Neural progenitor cell (in vitro differentiated cells): ENCODE data around the gene NSMF. TPM values are rescaled to one million over a fixed set of nuclear protein-coding genes. Genes with fewer than 3 reads are reported as not detected.

Experiments
- DNase-seq: peaks from one replicate; pipeline ENCODE4 v3.0.0-alpha.2; 2016; ENCODE audit warnings: low spot score
- H2AFZ ChIP-seq: fragments of 200-600 bp; sonication (generic); replicated peaks from 2 replicates; pipeline ENCODE4 v1.6.1; 2016; ENCODE audit warnings: antibody characterized with exemption
- H3F3A ChIP-seq: fragments of 200-600 bp; sonication (generic); 2 replicates; pipeline ENCODE4 v1.6.1; 2016; ENCODE audit warnings: antibody characterized with exemption, low read depth
- H3K27ac ChIP-seq: fragments of 200-600 bp; sonication (generic); 2 replicates; pipeline ENCODE4 v1.5.1; 2016; ENCODE audit warnings: mild to moderate bottlenecking
- H3K27me3 ChIP-seq: fragments of 200-600 bp; sonication (generic); 2 replicates; pipeline ENCODE4 v1.6.1; 2016; ENCODE audit warnings: mild to moderate bottlenecking, moderate library complexity
- H3K36me3 ChIP-seq: fragments of 200-600 bp; sonication (generic); 2 replicates; pipeline ENCODE4 v1.5.1; 2016
- H3K4me1 ChIP-seq: fragments of 200-600 bp; sonication (generic); 2 replicates; pipeline ENCODE4 v1.6.1; 2016; ENCODE audit warnings: mixed run types
- H3K4me2 ChIP-seq: fragments of 200-600 bp; sonication (generic); 2 replicates; pipeline ENCODE4 v1.6.1; 2016
- H3K4me3 ChIP-seq: fragments of 200-600 bp; sonication (generic); 2 replicates; pipeline ENCODE4 v1.5.1; 2016
- H3K79me2 ChIP-seq: fragments of 200-600 bp; sonication (generic); 2 replicates; pipeline ENCODE4 v1.6.1; 2016; ENCODE audit warnings: low read depth
- H3K9ac ChIP-seq: fragments of 200-600 bp; sonication (generic); 2 replicates; pipeline ENCODE4 v1.6.1; 2016
- H3K9me3 ChIP-seq: fragments of 200-600 bp; sonication (generic); 2 replicates; pipeline ENCODE4 v1.5.1; 2016; ENCODE audit warnings: low read depth
- H4K20me1 ChIP-seq: fragments of 200-600 bp; sonication (generic); 2 replicates; pipeline ENCODE4 v1.6.1; 2016; ENCODE audit warnings: low read depth
- H3K27ac Mint-ChIP-seq: 3 replicates; pipeline ENCODE4 v1.8.0; 2021; ENCODE audit warnings: mixed read lengths
- H3K27me3 Mint-ChIP-seq: 2 replicates; pipeline ENCODE4 v1.8.0; 2022; ENCODE audit warnings: low read depth, mild to moderate bottlenecking, inconsistent platforms, moderate library complexity, mixed read lengths; ENCODE audit not compliant: insufficient read depth
- H3K36me3 Mint-ChIP-seq: 3 replicates; pipeline ENCODE4 v1.8.0; 2021; ENCODE audit warnings: mixed read lengths
- H3K4me1 Mint-ChIP-seq: 3 replicates; pipeline ENCODE4 v1.8.0; 2021; ENCODE audit warnings: mixed read lengths
- H3K4me3 Mint-ChIP-seq: 3 replicates; pipeline ENCODE4 v1.8.0; 2021; ENCODE audit warnings: mild to moderate bottlenecking, moderate library complexity, mixed read lengths
- H3K9me3 Mint-ChIP-seq: 3 replicates; pipeline ENCODE4 v1.8.0; 2020; ENCODE audit warnings: mixed read lengths
- CTCF ChIP-seq: fragments of 200-600 bp; sonication (generic); IDR thresholded peaks from 2 replicates; pipeline ENCODE4 v1.5.1; 2017; ENCODE audit warnings: antibody characterized with exemption, mild to moderate bottlenecking
- EZH2 ChIP-seq: fragments of 200-600 bp; sonication (generic); IDR thresholded peaks from 2 replicates; pipeline ENCODE4 v1.6.1; 2017; ENCODE audit warnings: antibody characterized with exemption, mild to moderate bottlenecking, moderate library complexity
- EZH2phosphoT487 ChIP-seq: fragments of 200-600 bp; sonication (generic); IDR thresholded peaks from 2 replicates; pipeline ENCODE4 v1.6.1; 2017; ENCODE audit warnings: antibody characterized with exemption
- total RNA-seq: library from RNA; depleted of rRNA; stranded (reverse); fragments of >200 nt; gene quantifications from 2 replicates; pipeline ENCODE4 v1.2.3, GENCODE V29; 2015; ENCODE audit warnings: low replicate concordance

NSMF gene
- total RNA-seq, 1 donor from 2014 or later, result 17.1 TPM

- Histone ChIP-seq H3K27ac (no peak overlapping the region), H3K9ac (no peak overlapping the region), H4K20me1 (no peaks in the 10 kb centered on the region), H3F3A (no peaks in the 10 kb centered on the region), H3K4me1 (no peaks in the 10 kb centered on the region), H3K79me2 (no peaks in the 10 kb centered on the region), H3K9me3 (no peaks in the 10 kb centered on the region), H3K27me3 (no peaks in the 10 kb centered on the region), H3K36me3 (no peaks in the 10 kb centered on the region), H2AFZ (no peak overlapping the region), H3K4me3 (no peak overlapping the region), H3K4me2 (no peak overlapping the region)
- Mint-ChIP-seq H3K4me1 (peaks cover 5% of the 10 kb centered on the region), H3K9me3 (peaks cover 26% of the 10 kb centered on the region), H3K27ac (no peak overlapping the region), H3K4me3 (no peak overlapping the region), H3K27me3 (peaks cover 3% of the 10 kb centered on the region), H3K36me3 (peaks cover 5% of the 10 kb centered on the region)
- TF ChIP-seq EZH2phosphoT487, result no peak
- no peak for TF ChIP-seq EZH2
- TF ChIP-seq CTCF, result no peak
- no peak for DNase-seq
Measured at GRCh38 chr9:137475666-137476065, 16.5 kb upstream of the NSMF start.

- TF ChIP-seq CTCF (no peak), EZH2phosphoT487 (no peak), EZH2 (no peak)
- no peak overlapping the region for H2AFZ ChIP-seq
- H3K4me1 ChIP-seq, result no peaks in the 10 kb centered on the region
- Mint-ChIP-seq H3K36me3 (peaks cover 5% of the 10 kb centered on the region), H3K4me3 (no peak overlapping the region), H3K4me1 (peaks cover under 1% of the 10 kb centered on the region), H3K9me3 (peaks cover 26% of the 10 kb centered on the region), H3K27me3 (peaks cover 3% of the 10 kb centered on the region), H3K27ac (no peak overlapping the region)
- no peaks in the 10 kb centered on the region for H3K27me3 ChIP-seq
- H3F3A ChIP-seq, result no peaks in the 10 kb centered on the region
- no peak overlapping the region for H3K4me3 ChIP-seq
- no peaks in the 10 kb centered on the region for H3K79me2 ChIP-seq
- no peak overlapping the region for H3K9ac ChIP-seq
- H3K36me3 ChIP-seq, result no peaks in the 10 kb centered on the region
- DNase-seq, result no peak
- H3K9me3 ChIP-seq, result no peaks in the 10 kb centered on the region
- H3K4me2 ChIP-seq, result no peak overlapping the region
- H4K20me1 ChIP-seq, result no peaks in the 10 kb centered on the region
- H3K27ac ChIP-seq, result no peak overlapping the region
Measured at GRCh38 chr9:137474271-137474670, 15.1 kb upstream of the NSMF start.

- H3K4me2 ChIP-seq, result no peak overlapping the region
Measured at GRCh38 chr9:137470785-137471184, 11.7 kb upstream of the NSMF start.

More at GRCh38 chr9:137470785-137471184, 11.7 kb upstream of the NSMF start:
- Mint-ChIP-seq H3K4me3 (no peak overlapping the region), H3K9me3 (peaks cover 20% of the 10 kb centered on the region), H3K4me1 (no peaks in the 10 kb centered on the region), H3K27ac (no peak overlapping the region), H3K27me3 (peaks cover 3% of the 10 kb centered on the region), H3K36me3 (peaks cover 5% of the 10 kb centered on the region)
- Histone ChIP-seq H4K20me1 (no peaks in the 10 kb centered on the region), H3F3A (no peaks in the 10 kb centered on the region), H3K79me2 (no peaks in the 10 kb centered on the region), H3K9me3 (no peaks in the 10 kb centered on the region), H3K4me1 (no peaks in the 10 kb centered on the region), H3K4me3 (no peak overlapping the region), H3K27me3 (no peaks in the 10 kb centered on the region), H3K27ac (no peak overlapping the region), H3K9ac (no peak overlapping the region), H2AFZ (no peak overlapping the region), H3K36me3 (no peaks in the 10 kb centered on the region)
- DNase-seq, result no peak
- TF ChIP-seq EZH2, result no peak
- no peak for TF ChIP-seq EZH2phosphoT487
- TF ChIP-seq CTCF, result no peak
